CD14-positive monocyte (primary cell): ENCODE measurements around the gene VARS1. TPM values are rescaled to one million over a fixed set of nuclear protein-coding genes. Genes with fewer than 3 reads are reported as not detected.
"Not testable (repeated sequence)": the region's sequence is repeated elsewhere in the genome, so short reads cannot be mapped to it uniquely, and the experiment has no call there.

Experiments used
- DNase-seq, 3 donors: peaks; one replicate each; pipeline ENCODE4 v3.0.0-alpha.2; 2011 to 2022
- H2AFZ ChIP-seq: 2 replicates; pipeline ENCODE4 v1.6.0; 2012; ENCODE audit warnings: mild to moderate bottlenecking, low read depth, low read length, inconsistent platforms; ENCODE audit not compliant: insufficient read depth, poor library complexity, severe bottlenecking
- H3K27ac ChIP-seq, 2 donors: 1 replicate in 1 of 2; 2 replicates in 1 of 2; pipeline ENCODE4 v1.5.1; 2012 to 2013; ENCODE audit warnings: low read length in 2 of 2, control low read depth in 1 of 2, inconsistent platforms in 1 of 2, low read depth in 1 of 2, mild to moderate bottlenecking in 1 of 2
- H3K27me3 ChIP-seq, 2 donors: one replicate each; pipeline versions ENCODE4 v1.6.0 to v1.6.1; 2011 to 2013; ENCODE audit warnings: low read length in 2 of 2; ENCODE audit not compliant: control insufficient read depth in 2 of 2, insufficient read depth in 2 of 2
- H3K36me3 ChIP-seq, 2 donors: replicated peaks in 1 of 2; 1 replicate in 1 of 2; 2 replicates in 1 of 2; pipeline versions ENCODE4 v1.5.1 to v1.6.1; 2012 to 2013; ENCODE audit warnings: low read length in 2 of 2, control low read depth in 1 of 2, inconsistent platforms in 1 of 2, mild to moderate bottlenecking in 1 of 2; ENCODE audit not compliant: insufficient read depth in 2 of 2, control insufficient read depth in 1 of 2
- H3K4me1 ChIP-seq, 2 donors: 1 replicate in 1 of 2; 2 replicates in 1 of 2; pipeline versions ENCODE4 v1.5.1 to v1.6.1; 2012 to 2013; ENCODE audit warnings: low read length in 2 of 2, control low read depth in 1 of 2, inconsistent platforms in 1 of 2, mild to moderate bottlenecking in 1 of 2, moderate library complexity in 1 of 2; ENCODE audit not compliant: insufficient read depth in 2 of 2, control insufficient read depth in 1 of 2
- H3K4me2 ChIP-seq: replicated peaks from 2 replicates; pipeline ENCODE3; 2012; ENCODE audit warnings: low read length, moderate library complexity, mild to moderate bottlenecking; ENCODE audit not compliant: poor library complexity, severe bottlenecking; ENCODE audit errors: extremely low read depth
- H3K4me3 ChIP-seq, 3 experiments: fragments of 200-600 bp in 1 of 3; sonication (generic) in 1 of 3; replicated peaks in 1 of 3; 1 replicate in 2 of 3; 2 replicates in 1 of 3; pipeline ENCODE4 v1.5.1; 2011 to 2013; ENCODE audit warnings: low read length in 3 of 3, mild to moderate bottlenecking in 3 of 3, control low read depth in 2 of 3, low read depth in 2 of 3, inconsistent platforms in 1 of 3, moderate library complexity in 1 of 3
- H3K79me2 ChIP-seq: 2 replicates; pipeline ENCODE4 v1.6.0; 2012; ENCODE audit warnings: mild to moderate bottlenecking, control low read depth, inconsistent platforms, low read length, moderate library complexity; ENCODE audit not compliant: insufficient read depth
- H3K9ac ChIP-seq: 2 replicates; pipeline ENCODE4 v1.6.0; 2017; ENCODE audit warnings: low read length, mild to moderate bottlenecking; ENCODE audit not compliant: insufficient read depth, poor library complexity, severe bottlenecking
- H3K9me3 ChIP-seq, 2 donors: replicated peaks in 1 of 2; 1 replicate in 1 of 2; 2 replicates in 1 of 2; pipeline versions ENCODE4 v1.5.1 to v1.6.1; 2012 to 2013; ENCODE audit warnings: low read length in 2 of 2, control low read depth in 1 of 2; ENCODE audit not compliant: control insufficient read depth in 1 of 2, insufficient read depth in 1 of 2
- H4K20me1 ChIP-seq: 2 replicates; pipeline ENCODE4 v1.6.0; 2012; ENCODE audit warnings: mild to moderate bottlenecking, low read length, control low read depth, moderate library complexity; ENCODE audit not compliant: insufficient read depth
- H3K27ac Mint-ChIP-seq, 7 donors: one replicate each; pipeline ENCODE4 v1.8.0; 2020; ENCODE audit warnings: mild to moderate bottlenecking in 7 of 7, mixed read lengths in 7 of 7, moderate library complexity in 6 of 7, inconsistent platforms in 2 of 7
- H3K27me3 Mint-ChIP-seq, 3 donors: one replicate each; pipeline ENCODE4 v1.8.0; 2021 to 2022; ENCODE audit warnings: low read depth in 3 of 3, mild to moderate bottlenecking in 3 of 3, mixed read lengths in 3 of 3, moderate library complexity in 3 of 3, inconsistent platforms in 1 of 3
- H3K36me3 Mint-ChIP-seq, 2 donors: one replicate each; pipeline ENCODE4 v1.8.0; 2020; ENCODE audit warnings: mixed read lengths in 2 of 2, inconsistent platforms in 1 of 2, mild to moderate bottlenecking in 1 of 2
- H3K4me1 Mint-ChIP-seq: one replicate; pipeline ENCODE4 v1.8.0; 2020; ENCODE audit warnings: mild to moderate bottlenecking, mixed read lengths
- H3K4me3 Mint-ChIP-seq, 2 donors: one replicate each; pipeline ENCODE4 v1.8.0; 2020; ENCODE audit warnings: mild to moderate bottlenecking in 2 of 2, mixed read lengths in 2 of 2, moderate library complexity in 1 of 2
- H3K9me3 Mint-ChIP-seq, 7 donors: one replicate each; pipeline ENCODE4 v1.8.0; 2020 to 2022; ENCODE audit warnings: mixed read lengths in 7 of 7, mild to moderate bottlenecking in 6 of 7, moderate library complexity in 6 of 7, inconsistent platforms in 2 of 7
- CTCF ChIP-seq: fragments of 200-600 bp; IDR thresholded peaks from one replicate; pipeline ENCODE4 v1.8.0; 2022; ENCODE audit warnings: antibody characterized with exemption, mild to moderate bottlenecking
- WGBS: methylation state at CpG from one replicate; pipeline ENCODE4 v1.1.5; 2013; ENCODE audit warnings: missing lambda C conversion rate; ENCODE audit not compliant: insufficient coverage; 5-methylcytosine and 5-hydroxymethylcytosine counted together
- intact Hi-C, 2 donors: fragments of 100-400 bp; cut with micrococcal nuclease; formaldehyde crosslinking; loops; one replicate each; pipeline versions ENCODE4 v1.15.0 to v1.15.1; 2023
- polyA plus RNA-seq, 3 donors: library from polyadenylated mRNA; depleted of rRNA in 1 of 3; unstranded in 2 of 3; stranded (reverse) in 1 of 3; fragments of 300-500 nt in 2 of 3; fragments of >200 nt in 1 of 3; fragmentation: Illumina TruSeq in 2 of 3; gene quantifications; 1 replicate in 2 of 3; 2 replicates in 1 of 3; pipeline ENCODE4 v1.2.3, GENCODE V29; 2012 to 2021

Gene VARS1
- polyA plus RNA-seq, 3 donors = 22.2 to 28.9 (median 27.3) TPM

- WGBS = no CpG with 5 or more reads among the region's 10 CpGs
- H3K4me1 Mint-ChIP-seq = peaks cover 62% of the 10 kb centered on the region
- H3K9me3 Mint-ChIP-seq, H3K27me3 ChIP-seq, H2AFZ ChIP-seq, H3K27me3 Mint-ChIP-seq, intact Hi-C loops, H4K20me1 ChIP-seq, H3K27ac Mint-ChIP-seq, H3K4me3 Mint-ChIP-seq, DNase-seq, H3K36me3 ChIP-seq, H3K36me3 Mint-ChIP-seq, H3K9ac ChIP-seq, H3K9me3 ChIP-seq: not testable (repeated sequence)
- Histone ChIP-seq H3K27ac (peak overlapping the region in 1 of 2 donors; percentile 69), H3K4me1 (peaks cover 62 to 78% of the 10 kb centered on the region in 2 donors), H3K79me2 (peaks cover 52% of the 10 kb centered on the region), H3K4me2 (peak overlapping the region; percentile 98), H3K4me3 (peak overlapping the region in 1 of 3 experiments; percentile 93)
Measured at GRCh38 chr6:31820399-31820798, 24.8 kb upstream of the VARS1 start.

- Histone ChIP-seq H3K4me3 (no peak overlapping the region), H3K36me3 (no peaks in the 10 kb centered on the region), H3K27me3 (no peaks in the 10 kb centered on the region), H3K4me2 (no peak overlapping the region), H2AFZ (no peak overlapping the region), H4K20me1 (no peaks in the 10 kb centered on the region), H3K4me1 (peaks cover 60 to 75% of the 10 kb centered on the region in 2 donors), H3K9me3 (no peaks in the 10 kb centered on the region), H3K79me2 (peaks cover 52% of the 10 kb centered on the region), H3K27ac (no peak overlapping the region), H3K9ac (no peak overlapping the region)
- no peak for DNase-seq
- intact Hi-C loops = no loop called here
- Mint-ChIP-seq H3K9me3 (peaks cover 0 to 2% (median 0%) of the 10 kb centered on the region in 7 donors), H3K4me3 (peak overlapping the region in 1 of 2 donors; percentile 13), H3K27me3 (peaks cover 0 to 4% (median 0%) of the 10 kb centered on the region in 3 donors), H3K27ac (peak overlapping the region in 5 of 7 donors; percentile 37 to 66 (median 63)), H3K36me3 (peaks cover 0 to 8% of the 10 kb centered on the region in 2 donors), H3K4me1 (peaks cover 59% of the 10 kb centered on the region)
- no peak for TF ChIP-seq CTCF
Measured at GRCh38 chr6:31819871-31820299, 24.3 kb upstream of the VARS1 start.

- Mint-ChIP-seq H3K27ac (peak overlapping the region; percentile 77 to 90 (median 87)), H3K4me3 (peak overlapping the region; percentile 82 to 92), H3K4me1 (peaks cover 61% of the 10 kb centered on the region)
- Histone ChIP-seq H3K4me2 (peak overlapping the region; percentile 76), H3K4me3 (peak overlapping the region; percentile 61 to 89 (median 86)), H3K9ac (peak overlapping the region; percentile 64), H2AFZ (peak overlapping the region; percentile 48), H3K27ac (peak overlapping the region; percentile 66 to 77), H3K79me2 (peaks cover 60% of the 10 kb centered on the region), H3K4me1 (peaks cover 55 to 72% of the 10 kb centered on the region in 2 donors)
- DNase-seq, H3K9me3 Mint-ChIP-seq, H3K27me3 Mint-ChIP-seq, H4K20me1 ChIP-seq, H3K36me3 ChIP-seq, intact Hi-C loops, H3K36me3 Mint-ChIP-seq, H3K27me3 ChIP-seq, H3K9me3 ChIP-seq: not testable (repeated sequence)
- 0% methylated on average over 1 of the region's 8 CpGs for WGBS
Measured at GRCh38 chr6:31817929-31818511, 22.5 kb upstream of the VARS1 start.
